ENCODE measurements around the gene SPAG16. TPM values are rescaled to one million over a fixed set of nuclear protein-coding genes. Genes with fewer than 3 reads are reported as not detected.
"Not testable (repeated sequence)": the region's sequence is repeated elsewhere in the genome, so short reads cannot be mapped to it uniquely, and the experiment has no call there.

The SPAG16 gene
- total RNA-seq, 2 experiments from 2014 or later = 2.8 to 3.2 TPM

DNA sequence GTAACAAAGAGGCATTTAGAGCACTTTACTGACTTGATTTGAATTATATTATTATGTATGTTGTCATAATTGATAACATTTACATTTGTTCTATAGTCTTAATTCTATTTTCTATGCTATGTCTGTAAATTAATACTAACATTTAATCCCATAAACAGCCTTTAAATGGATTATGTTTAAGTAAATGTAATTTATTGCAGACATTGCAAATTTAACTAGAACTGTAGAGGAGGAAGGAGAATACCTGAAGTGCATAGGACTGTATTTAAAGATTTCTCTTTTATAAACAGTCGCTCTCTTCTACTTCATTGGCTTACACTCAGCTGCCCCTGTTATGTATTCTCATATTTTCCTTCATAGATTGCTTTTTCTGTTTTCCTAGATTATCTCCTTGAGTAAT is 92.4 kb downstream of the SPAG16 start:
- Mint-ChIP-seq H3K9me3 (peaks cover 2% of the 10 kb centered on the region), H3K4me3 (no peak overlapping the region), H3K4me1 (ENCODE audit: low read depth) (no peaks in the 10 kb centered on the region), H3K27ac (no peak overlapping the region), H3K27me3 (no peaks in the 10 kb centered on the region), H3K36me3 (ENCODE audit: low read depth) (no peaks in the 10 kb centered on the region)
- ATAC-seq (ENCODE audit: poor library complexity) = no peak
- Histone ChIP-seq H3K27ac (ENCODE audit: low read depth in 1 of 2, low read length in 2 of 2) (no peak overlapping the region), H3K36me3 (ENCODE audit: insufficient read depth, low read length) (no peaks in the 10 kb centered on the region), H3K27me3 (ENCODE audit: control insufficient read depth in 1 of 2, insufficient read depth in 2 of 2, low read length in 2 of 2) (no peaks in the 10 kb centered on the region), H3K9me3 (ENCODE audit: control insufficient read depth in 1 of 2, insufficient read depth in 1 of 2, low read length in 2 of 2) (no peaks in the 10 kb centered on the region), H3K4me3 (ENCODE audit: low read length) (no peak overlapping the region), H3K4me1 (ENCODE audit: insufficient read depth, low read length) (no peaks in the 10 kb centered on the region)
- CTCF ChIA-PET = no interaction called here
- no peak for DNase-seq
- POLR2A ChIA-PET = no interaction called here
- TF ChIP-seq, protein P1, sequence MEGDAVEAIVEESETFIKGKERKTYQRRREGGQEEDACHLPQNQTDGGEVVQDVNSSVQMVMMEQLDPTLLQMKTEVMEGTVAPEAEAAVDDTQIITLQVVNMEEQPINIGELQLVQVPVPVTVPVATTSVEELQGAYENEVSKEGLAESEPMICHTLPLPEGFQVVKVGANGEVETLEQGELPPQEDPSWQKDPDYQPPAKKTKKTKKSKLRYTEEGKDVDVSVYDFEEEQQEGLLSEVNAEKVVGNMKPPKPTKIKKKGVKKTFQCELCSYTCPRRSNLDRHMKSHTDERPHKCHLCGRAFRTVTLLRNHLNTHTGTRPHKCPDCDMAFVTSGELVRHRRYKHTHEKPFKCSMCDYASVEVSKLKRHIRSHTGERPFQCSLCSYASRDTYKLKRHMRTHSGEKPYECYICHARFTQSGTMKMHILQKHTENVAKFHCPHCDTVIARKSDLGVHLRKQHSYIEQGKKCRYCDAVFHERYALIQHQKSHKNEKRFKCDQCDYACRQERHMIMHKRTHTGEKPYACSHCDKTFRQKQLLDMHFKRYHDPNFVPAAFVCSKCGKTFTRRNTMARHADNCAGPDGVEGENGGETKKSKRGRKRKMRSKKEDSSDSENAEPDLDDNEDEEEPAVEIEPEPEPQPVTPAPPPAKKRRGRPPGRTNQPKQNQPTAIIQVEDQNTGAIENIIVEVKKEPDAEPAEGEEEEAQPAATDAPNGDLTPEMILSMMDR (IDR thresholded peaks at IDR 0.05) = no peak
- intact Hi-C loops (cut with DNase I, micrococcal nuclease) = no loop called here

DNA sequence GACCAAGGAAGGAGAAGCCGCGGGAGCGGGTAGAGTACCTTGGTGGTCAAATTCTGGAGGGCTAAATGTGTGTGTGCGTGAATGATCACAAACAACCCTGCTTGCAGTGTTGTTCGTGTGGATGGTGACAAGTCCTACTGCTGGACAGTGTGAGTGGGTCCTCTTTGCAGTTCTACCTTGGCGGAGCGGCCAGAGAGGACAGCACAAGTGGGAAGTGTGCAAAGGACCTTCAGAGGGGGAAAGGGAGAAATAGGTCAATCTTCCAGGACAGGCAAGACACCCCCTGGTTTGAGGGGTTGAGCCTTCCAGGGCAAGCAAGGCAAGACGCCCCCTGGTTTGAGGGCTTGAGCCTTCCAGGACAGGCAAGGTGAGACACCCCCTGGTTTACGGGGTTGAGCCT is 122.8 kb downstream of the SPAG16 start:
- H3K4me3 Mint-ChIP-seq; CTCF ChIA-PET; POLR2A ChIA-PET; H3K4me1 Mint-ChIP-seq (ENCODE audit: low read depth); H3K27ac ChIP-seq (ENCODE audit: low read depth in 1 of 2, low read length in 2 of 2); H3K36me3 ChIP-seq (ENCODE audit: insufficient read depth, low read length); H3K9me3 Mint-ChIP-seq; H3K4me3 ChIP-seq (ENCODE audit: low read length); intact Hi-C loops (cut with DNase I, micrococcal nuclease); DNase-seq; H3K27me3 ChIP-seq (ENCODE audit: control insufficient read depth in 1 of 2, insufficient read depth in 2 of 2, low read length in 2 of 2); H3K27me3 Mint-ChIP-seq; H3K27ac Mint-ChIP-seq; ATAC-seq (ENCODE audit: poor library complexity); H3K9me3 ChIP-seq (ENCODE audit: control insufficient read depth in 1 of 2, insufficient read depth in 1 of 2, low read length in 2 of 2); H3K4me1 ChIP-seq (ENCODE audit: insufficient read depth, low read length); H3K36me3 Mint-ChIP-seq (ENCODE audit: low read depth): not testable (repeated sequence)

DNA sequence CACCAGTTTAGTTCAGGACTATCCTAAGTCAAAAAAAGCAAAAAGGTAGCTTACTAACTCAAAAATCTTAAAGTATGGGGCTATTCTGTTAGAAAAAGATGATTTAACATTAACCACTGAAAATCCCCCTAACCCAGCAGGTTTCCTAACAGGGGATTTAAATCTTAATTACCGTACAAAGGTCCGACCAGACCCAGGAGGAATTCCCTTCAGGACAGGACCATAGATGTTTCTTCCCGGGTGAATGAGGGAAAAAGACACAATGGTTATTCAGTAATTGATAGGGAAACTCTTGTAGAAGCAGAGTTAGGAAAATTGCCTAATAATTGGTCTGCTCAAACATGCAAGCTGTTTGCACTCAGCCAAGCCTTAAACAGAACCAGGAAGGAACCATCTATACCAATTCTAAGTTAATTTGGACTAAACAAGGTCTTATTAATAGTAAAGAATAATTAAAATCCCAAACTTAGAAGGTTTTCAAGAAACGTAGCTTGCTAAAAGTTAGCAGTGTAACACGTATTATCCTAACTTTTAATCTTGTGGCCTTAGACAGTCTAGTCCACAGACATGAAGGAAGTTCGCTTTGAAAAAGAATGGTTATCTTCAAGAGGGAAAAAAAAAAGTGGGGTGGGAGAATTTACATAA is 124.3 kb downstream of the SPAG16 start:
- ATAC-seq (ENCODE audit: poor library complexity); H3K4me1 Mint-ChIP-seq (ENCODE audit: low read depth); DNase-seq; H3K27me3 Mint-ChIP-seq; H3K9me3 Mint-ChIP-seq; H3K4me3 Mint-ChIP-seq; intact Hi-C loops (cut with DNase I, micrococcal nuclease); H3K4me1 ChIP-seq (ENCODE audit: insufficient read depth, low read length); CTCF ChIA-PET; H3K27ac Mint-ChIP-seq; H3K36me3 Mint-ChIP-seq (ENCODE audit: low read depth); H3K4me3 ChIP-seq (ENCODE audit: low read length); POLR2A ChIA-PET; H3K27me3 ChIP-seq (ENCODE audit: control insufficient read depth in 1 of 2, insufficient read depth in 2 of 2, low read length in 2 of 2); H3K27ac ChIP-seq (ENCODE audit: low read depth in 1 of 2, low read length in 2 of 2); H3K36me3 ChIP-seq (ENCODE audit: insufficient read depth, low read length); H3K9me3 ChIP-seq (ENCODE audit: control insufficient read depth in 1 of 2, insufficient read depth in 1 of 2, low read length in 2 of 2): not testable (repeated sequence)

DNA sequence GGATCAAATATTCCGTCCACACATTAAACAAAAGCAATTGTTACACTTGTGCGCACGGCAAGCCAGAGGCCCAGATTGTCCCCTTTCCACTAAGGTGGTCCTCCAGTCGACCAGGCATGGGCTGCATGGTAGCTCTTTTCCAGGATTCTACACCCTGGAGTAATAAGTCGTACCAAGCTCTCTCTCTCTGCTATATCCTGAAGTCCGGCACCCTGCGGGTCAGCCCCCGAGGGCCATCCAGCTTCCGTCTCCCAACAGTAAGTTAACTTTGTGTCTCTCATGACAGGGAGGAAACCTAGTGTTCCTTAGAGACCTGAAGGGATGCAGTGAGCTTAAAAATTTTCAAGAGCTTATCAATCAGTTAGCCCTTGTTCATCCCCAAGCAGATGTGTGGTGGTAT is 126.4 kb downstream of the SPAG16 start:
- POLR2A ChIA-PET; H3K4me1 Mint-ChIP-seq (ENCODE audit: low read depth); H3K4me3 Mint-ChIP-seq; H3K9me3 ChIP-seq (ENCODE audit: control insufficient read depth in 1 of 2, insufficient read depth in 1 of 2, low read length in 2 of 2); H3K36me3 ChIP-seq (ENCODE audit: insufficient read depth, low read length); ATAC-seq (ENCODE audit: poor library complexity); H3K9me3 Mint-ChIP-seq; CTCF ChIA-PET; H3K27me3 Mint-ChIP-seq; H3K27ac ChIP-seq (ENCODE audit: low read depth in 1 of 2, low read length in 2 of 2); H3K4me3 ChIP-seq (ENCODE audit: low read length); intact Hi-C loops (cut with DNase I, micrococcal nuclease); DNase-seq; H3K4me1 ChIP-seq (ENCODE audit: insufficient read depth, low read length); H3K27me3 ChIP-seq (ENCODE audit: control insufficient read depth in 1 of 2, insufficient read depth in 2 of 2, low read length in 2 of 2); H3K27ac Mint-ChIP-seq; H3K36me3 Mint-ChIP-seq (ENCODE audit: low read depth): not testable (repeated sequence)
